ENCODE measurements around the gene ADCY10. TPM values are rescaled to one million over a fixed set of nuclear protein-coding genes. Genes with fewer than 3 reads are reported as not detected.

ADCY10 gene
- under 1 TPM in 4 of 6 experiments, not detected in 2; 0.12 to 0.22 (median 0.17) TPM for total RNA-seq (2021; fragmentation: NEBNext Ultra II Directional; extraction: Animal tissue kit (Norgen Biotek cat#: 25700))
- long read RNA-seq, result 0 reads

DNA sequence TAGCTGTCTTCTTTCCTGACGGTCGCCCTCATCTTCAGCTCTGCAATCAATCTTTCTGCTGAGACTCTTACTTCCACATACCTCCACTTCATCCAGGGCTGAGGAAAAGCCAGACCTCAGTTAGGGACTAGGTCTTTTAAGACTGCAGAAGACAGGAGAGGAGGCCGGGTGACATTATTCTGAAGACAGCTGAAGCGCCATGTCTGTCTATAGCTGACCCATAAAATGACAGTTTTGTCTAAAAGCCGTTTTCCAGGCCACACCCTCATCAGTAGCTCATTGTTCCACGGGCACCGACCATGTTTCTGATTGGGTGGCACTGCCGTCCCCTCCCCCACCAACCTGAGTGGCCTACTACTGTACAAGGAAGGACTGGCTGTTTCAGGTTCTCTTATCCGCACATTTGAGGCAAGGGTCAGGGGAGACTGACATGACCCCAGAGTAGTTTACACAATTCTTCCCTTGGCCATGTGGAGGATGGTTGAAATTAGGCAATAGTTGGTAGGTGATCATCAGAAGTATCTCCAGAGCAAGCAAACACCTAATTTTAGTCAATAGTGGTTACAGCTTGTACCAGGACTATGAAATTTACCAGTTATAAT, at the start of gene ADCY10:
Gene ADCY10 (minus strand): TSS at position 240 of the 602 bp plus-strand sequence. CDS start 8,994 bp downstream, outside the sequence.
- Mint-ChIP-seq H3K27ac (no peak within 1 kb of the TSS), H3K9me3 (peaks cover 11% of the 10 kb centered on the region), H3K4me1 (ENCODE audit: low read depth) (peaks cover 8% of the 10 kb centered on the region), H3K4me3 (no peak within 1 kb of the TSS), H3K36me3 (ENCODE audit: low read depth) (peaks cover 24% of the 10 kb centered on the region), H3K27me3 (ENCODE audit: insufficient read depth) (no peaks in the 10 kb centered on the region; the same call in 1 of the 2 replicates)
- DNase-seq, result no peak
- no peak for TF ChIP-seq CTCF (IDR thresholded peaks at IDR 0.05)

DNA sequence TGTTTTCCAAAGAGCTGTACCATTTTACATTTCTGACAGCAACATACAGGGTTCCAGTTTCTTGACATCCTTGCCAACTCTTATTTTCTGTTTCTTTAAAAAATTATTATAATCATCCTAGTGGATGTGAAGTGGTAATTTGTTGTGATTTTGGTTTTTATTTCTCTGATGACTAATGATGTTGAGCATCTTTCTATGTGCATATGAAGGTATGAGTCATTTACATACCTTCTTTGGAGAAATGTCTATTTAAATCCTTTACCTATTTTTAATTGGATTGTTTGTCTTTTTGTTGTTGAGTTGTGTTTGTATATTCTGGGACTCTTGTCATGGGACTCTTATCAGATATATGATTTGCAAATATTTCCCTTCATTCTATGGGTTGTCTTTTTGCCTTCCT, 43.8 kb upstream of the ADCY10 start:
- no peaks in the 10 kb centered on the region for H3K9me3 Mint-ChIP-seq
- no peak for TF ChIP-seq CTCF (IDR thresholded peaks at IDR 0.05)
- H3K36me3 Mint-ChIP-seq (ENCODE audit: low read depth), result peaks cover 46% of the 10 kb centered on the region
- no peaks in the 10 kb centered on the region for H3K27me3 Mint-ChIP-seq (ENCODE audit: insufficient read depth)
- peak overlapping the region; percentile 7; the same call in 1 of the 2 replicates for H3K27ac Mint-ChIP-seq
- H3K4me3 Mint-ChIP-seq, result no peak overlapping the region
- H3K4me1 Mint-ChIP-seq (ENCODE audit: low read depth), result peaks cover 41% of the 10 kb centered on the region
- DNase-seq, result peak; percentile 11

DNA sequence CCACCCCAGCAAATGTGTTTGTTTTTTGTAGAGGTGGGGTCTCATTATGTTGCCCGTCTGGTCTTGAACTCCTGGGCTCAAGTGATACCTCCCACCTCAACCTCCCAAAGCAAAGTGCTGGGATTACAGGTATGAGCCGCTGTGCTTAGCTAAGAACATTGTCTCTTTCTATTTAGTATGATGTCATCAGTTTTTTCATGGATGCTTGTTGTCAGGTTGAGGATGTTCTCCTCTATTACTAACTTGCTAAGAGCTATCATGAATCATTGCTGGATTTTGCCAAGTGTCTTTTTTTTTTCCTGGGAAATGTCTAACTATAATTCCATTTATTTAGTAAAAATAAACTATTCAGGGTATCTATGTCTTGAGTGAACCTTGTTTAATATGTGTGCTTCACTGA, 42.0 kb upstream of the ADCY10 start:
- H3K4me3 Mint-ChIP-seq, result no peak overlapping the region
- peak overlapping the region; percentile 33; the same call in 1 of the 2 replicates for H3K27ac Mint-ChIP-seq
- peaks cover 45% of the 10 kb centered on the region for H3K4me1 Mint-ChIP-seq (ENCODE audit: low read depth)
- TF ChIP-seq CTCF (IDR thresholded peaks at IDR 0.05), result no peak
- peaks cover 38% of the 10 kb centered on the region for H3K36me3 Mint-ChIP-seq (ENCODE audit: low read depth)
- H3K9me3 Mint-ChIP-seq, result no peaks in the 10 kb centered on the region
- no peak for DNase-seq
- no peaks in the 10 kb centered on the region for H3K27me3 Mint-ChIP-seq (ENCODE audit: insufficient read depth)

DNA sequence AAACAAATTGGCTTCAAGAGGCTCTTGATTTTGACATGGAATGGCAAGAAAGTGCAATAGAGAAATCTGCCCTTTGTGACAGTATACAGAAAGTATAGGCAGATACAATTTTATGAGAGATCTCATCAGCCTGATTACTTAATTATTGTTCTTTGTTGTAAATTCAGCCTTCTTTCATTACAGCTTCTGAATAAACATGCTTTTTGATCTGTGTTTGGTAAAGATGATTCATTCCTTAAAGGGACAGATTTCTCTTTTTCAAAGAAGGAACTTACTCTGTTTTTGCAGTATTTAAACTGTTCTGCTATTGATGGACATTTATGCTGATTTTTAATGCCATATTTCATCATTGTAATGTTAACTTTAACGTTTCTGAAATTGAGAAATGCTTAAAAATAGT, 36.6 kb upstream of the ADCY10 start:
- Mint-ChIP-seq H3K9me3 (no peaks in the 10 kb centered on the region), H3K27ac (no peak overlapping the region), H3K27me3 (ENCODE audit: insufficient read depth) (no peaks in the 10 kb centered on the region), H3K4me1 (ENCODE audit: low read depth) (peaks cover 39% of the 10 kb centered on the region), H3K4me3 (no peak overlapping the region), H3K36me3 (ENCODE audit: low read depth) (peaks cover 28% of the 10 kb centered on the region)
- no peak for DNase-seq
- no peak for TF ChIP-seq CTCF (IDR thresholded peaks at IDR 0.05)

DNA sequence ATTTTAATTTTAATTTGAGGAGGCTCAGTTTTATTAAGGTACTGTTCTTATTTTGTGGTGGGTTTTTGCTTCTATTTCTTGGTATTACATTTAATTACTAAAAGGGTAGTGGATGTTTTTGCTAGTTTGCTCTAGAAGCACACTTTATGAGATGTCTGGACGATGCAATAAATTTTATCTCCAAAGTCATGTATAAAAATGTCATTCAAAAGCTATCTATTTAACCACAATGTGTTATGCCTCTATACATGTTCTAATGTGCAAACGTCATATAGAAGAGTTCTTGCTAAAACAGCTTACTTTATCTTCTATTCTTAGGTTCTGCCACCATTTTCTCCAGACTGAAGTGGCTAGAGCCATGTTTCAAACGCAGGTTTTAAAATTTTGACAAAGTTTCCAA, 35.9 kb upstream of the ADCY10 start:
- Mint-ChIP-seq H3K27me3 (ENCODE audit: insufficient read depth) (no peaks in the 10 kb centered on the region), H3K9me3 (no peaks in the 10 kb centered on the region), H3K36me3 (ENCODE audit: low read depth) (peaks cover 26% of the 10 kb centered on the region), H3K4me1 (ENCODE audit: low read depth) (peaks cover 33% of the 10 kb centered on the region), H3K27ac (no peak overlapping the region), H3K4me3 (no peak overlapping the region)
- DNase-seq, result no peak
- no peak for TF ChIP-seq CTCF (IDR thresholded peaks at IDR 0.05)
